ENCODE data around the gene LOXL4.
"Not testable (repeated sequence)": the region's sequence is repeated elsewhere in the genome, so short reads cannot be mapped to it uniquely, and the experiment has no call there.

Gene LOXL4

GRCh38 chr10:98238391-98238790 is 29.6 kb downstream of the LOXL4 start:
- DNase-seq: no peak

GRCh38 chr10:98236862-98237261 is 31.1 kb downstream of the LOXL4 start:
- DNase-seq: no peak

- no peak for DNase-seq
These were observed 32.1 kb downstream of the LOXL4 start for GRCh38 chr10:98235846-98236245.

- DNase-seq: no peak
These were observed 36.6 kb downstream of the LOXL4 start for GRCh38 chr10:98231417-98231816.

- not testable (repeated sequence) for DNase-seq
These were observed 39.7 kb downstream of the LOXL4 start for GRCh38 chr10:98228266-98228665.

- not testable (repeated sequence) for DNase-seq
These were observed 40.3 kb downstream of the LOXL4 start for GRCh38 chr10:98227713-98228112.

- no peak for DNase-seq
These were observed 41.4 kb downstream of the LOXL4 start for GRCh38 chr10:98226508-98227144.

- no peak for DNase-seq
These were observed 43.0 kb downstream of the LOXL4 start for GRCh38 chr10:98224996-98225395.

GRCh38 chr10:98224509-98224908 is 43.5 kb downstream of the LOXL4 start:
- DNase-seq: no peak

GRCh38 chr10:98223874-98224273 is 44.1 kb downstream of the LOXL4 start:
- no peak for DNase-seq

GRCh38 chr10:98217801-98218200 is 50.2 kb downstream of the LOXL4 start:
- no peak for DNase-seq

- DNase-seq: no peak
These were observed 52.6 kb downstream of the LOXL4 start for GRCh38 chr10:98215373-98215772.

- DNase-seq: no peak
These were observed 54.3 kb downstream of the LOXL4 start for GRCh38 chr10:98213740-98214139.

GRCh38 chr10:98212196-98212595 is 55.8 kb downstream of the LOXL4 start:
- no peak for DNase-seq

- DNase-seq: no peak
These were observed 58.6 kb downstream of the LOXL4 start for GRCh38 chr10:98209441-98209840.

GRCh38 chr10:98208925-98209324 is 59.1 kb downstream of the LOXL4 start:
- DNase-seq: no peak

- DNase-seq: no peak
These were observed 62.6 kb downstream of the LOXL4 start for GRCh38 chr10:98205351-98205750.

GRCh38 chr10:98202378-98202777 is 65.6 kb downstream of the LOXL4 start:
- no peak for DNase-seq

GRCh38 chr10:98201760-98202159 is 66.2 kb downstream of the LOXL4 start:
- no peak for DNase-seq

Data from central memory CD4-positive, alpha-beta T cell (primary cell).